Measurements from ENCODE around the gene KCTD18. TPM values are rescaled to one million over a fixed set of nuclear protein-coding genes. Genes with fewer than 3 reads are reported as not detected.

The KCTD18 gene
- total RNA-seq (ENCODE audit: low replicate concordance), result 17.8 and 18.2 TPM in 2 replicates

GRCh38 chr2:200509612-200510433, at the start of gene KCTD18:
Gene KCTD18, minus strand, starts transcription at chr2:200510068. Its CDS starts 3,052 bp downstream, at chr2:200507016.

GRCh38 chr2:200525882-200526651, 16.2 kb upstream of the KCTD18 start, which contains the start of gene SGO2:
Gene SGO2, plus strand, starts transcription at chr2:200526207. Its CDS starts 6,769 bp downstream, at chr2:200532976.

Other genes with a start within 250 kb of the KCTD18 start
- 25.4 and 48.6 TPM in 2 replicates for gene SPATS2L, start 203.4 kb downstream of the KCTD18 start, total RNA-seq (ENCODE audit: low replicate concordance)
- gene SGO2, start 16.1 kb upstream of the KCTD18 start, total RNA-seq (ENCODE audit: low replicate concordance), result 0.59 and 2.6 TPM in 2 replicates
- gene AOX1, start 75.9 kb upstream of the KCTD18 start, total RNA-seq (ENCODE audit: low replicate concordance), result 3.2 and 208 TPM in 2 replicates

All from smooth muscle cell of the coronary artery (primary cell).